Activated CD4-positive, alpha-beta T cell treated with anti-CD3 and anti-CD28 coated beads, Interleukin-2, amount 10 ng/mL, durations not matched to agents 7 days and 5 days (primary cell): Measurements from ENCODE around the gene TMEM273. TPM values are rescaled to one million over a fixed set of nuclear protein-coding genes. Genes with fewer than 3 reads are reported as not detected.

ENCODE experiments used
- CTCF ChIA-PET: fragments of 350-600 bp; sonication (Branson Sonifier 250); formaldehyde crosslinking; loops from one replicate; lab custom pipeline; 2021; ENCODE audit warnings: antibody characterized with exemption; lab: Charles Lee
- POLR2A ChIA-PET: fragments of 350-600 bp; sonication (Branson Sonifier 250); formaldehyde crosslinking; loops from one replicate; lab custom pipeline; 2021; ENCODE audit warnings: antibody characterized with exemption; lab: Charles Lee
- DNase-seq: peaks from one replicate; pipeline ENCODE4 v3.0.0-alpha.2; 2020
- H3K27ac Mint-ChIP-seq: one replicate; pipeline ENCODE4 v1.8.0; 2021; ENCODE audit warnings: mild to moderate bottlenecking, moderate library complexity, mixed read lengths
- H3K27me3 Mint-ChIP-seq: one replicate; pipeline ENCODE4 v1.8.0; 2021; ENCODE audit warnings: mixed read lengths
- H3K36me3 Mint-ChIP-seq: one replicate; pipeline ENCODE4 v1.8.0; 2021; ENCODE audit warnings: low read depth, mixed read lengths
- H3K4me1 Mint-ChIP-seq: one replicate; pipeline ENCODE4 v1.8.0; 2021; ENCODE audit warnings: mixed read lengths
- H3K4me3 Mint-ChIP-seq: one replicate; pipeline ENCODE4 v1.8.0; 2021; ENCODE audit warnings: mild to moderate bottlenecking, moderate library complexity, mixed read lengths
- H3K9me3 Mint-ChIP-seq: one replicate; pipeline ENCODE4 v1.8.0; 2021; ENCODE audit warnings: mixed read lengths
- total RNA-seq, 2 experiments: library from RNA; stranded (reverse); gene quantifications; one replicate each; pipeline ENCODE4 v1.2.3, GENCODE V29; 2021

TMEM273 gene
- total RNA-seq, 2 experiments from 2014 or later = 12.5 to 14.0 TPM

DNA sequence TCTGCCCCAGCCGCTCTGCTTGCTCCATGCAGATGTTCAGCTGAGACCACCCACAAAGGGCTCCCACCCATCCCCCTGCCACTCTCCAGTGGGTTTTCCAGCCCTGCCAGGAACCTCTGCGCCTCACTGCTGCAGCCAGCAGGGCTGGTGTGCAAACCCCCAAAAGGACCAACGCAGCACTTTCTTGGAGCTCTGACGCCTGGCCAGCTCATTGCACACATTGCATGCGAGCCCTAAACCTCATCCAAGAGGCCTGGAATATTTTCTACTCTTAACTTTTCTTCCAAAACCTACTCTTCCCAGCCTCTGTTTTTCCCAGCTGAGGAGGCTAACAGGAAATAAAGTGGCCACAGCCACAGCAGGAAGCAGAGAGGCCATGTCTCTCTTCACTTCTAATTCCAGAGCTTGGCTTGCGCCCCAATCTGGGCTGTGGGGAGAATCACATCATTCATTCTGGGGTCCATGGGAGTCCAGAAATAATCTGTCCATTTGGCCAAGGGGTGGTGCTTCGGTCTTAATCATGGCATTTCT, 49.8 kb downstream of the TMEM273 start:
- H3K27me3 Mint-ChIP-seq = peaks cover 17% of the 10 kb centered on the region
- no peaks in the 10 kb centered on the region for H3K9me3 Mint-ChIP-seq
- CTCF ChIA-PET = interaction anchor here (0.6 kb wide), 1 partner anchor 522 kb away, joined by 3 read pairs; no protein-coding TSS in a partner anchor
- no peak overlapping the region for H3K27ac Mint-ChIP-seq
- POLR2A ChIA-PET = no interaction called here
- H3K4me1 Mint-ChIP-seq = no peaks in the 10 kb centered on the region
- H3K4me3 Mint-ChIP-seq = no peak overlapping the region
- H3K36me3 Mint-ChIP-seq = no peaks in the 10 kb centered on the region
- DNase-seq = no peak

- CTCF ChIA-PET = no interaction called here
- no peak overlapping the region for H3K4me3 Mint-ChIP-seq
- H3K9me3 Mint-ChIP-seq = no peaks in the 10 kb centered on the region
- POLR2A ChIA-PET = no interaction called here
- no peaks in the 10 kb centered on the region for H3K36me3 Mint-ChIP-seq
- no peaks in the 10 kb centered on the region for H3K4me1 Mint-ChIP-seq
- H3K27ac Mint-ChIP-seq = no peak overlapping the region
- H3K27me3 Mint-ChIP-seq = peaks cover 17% of the 10 kb centered on the region
- no peak for DNase-seq
These were observed 51.7 kb downstream of the TMEM273 start for GRCh38 chr10:49136525-49136924.

DNA sequence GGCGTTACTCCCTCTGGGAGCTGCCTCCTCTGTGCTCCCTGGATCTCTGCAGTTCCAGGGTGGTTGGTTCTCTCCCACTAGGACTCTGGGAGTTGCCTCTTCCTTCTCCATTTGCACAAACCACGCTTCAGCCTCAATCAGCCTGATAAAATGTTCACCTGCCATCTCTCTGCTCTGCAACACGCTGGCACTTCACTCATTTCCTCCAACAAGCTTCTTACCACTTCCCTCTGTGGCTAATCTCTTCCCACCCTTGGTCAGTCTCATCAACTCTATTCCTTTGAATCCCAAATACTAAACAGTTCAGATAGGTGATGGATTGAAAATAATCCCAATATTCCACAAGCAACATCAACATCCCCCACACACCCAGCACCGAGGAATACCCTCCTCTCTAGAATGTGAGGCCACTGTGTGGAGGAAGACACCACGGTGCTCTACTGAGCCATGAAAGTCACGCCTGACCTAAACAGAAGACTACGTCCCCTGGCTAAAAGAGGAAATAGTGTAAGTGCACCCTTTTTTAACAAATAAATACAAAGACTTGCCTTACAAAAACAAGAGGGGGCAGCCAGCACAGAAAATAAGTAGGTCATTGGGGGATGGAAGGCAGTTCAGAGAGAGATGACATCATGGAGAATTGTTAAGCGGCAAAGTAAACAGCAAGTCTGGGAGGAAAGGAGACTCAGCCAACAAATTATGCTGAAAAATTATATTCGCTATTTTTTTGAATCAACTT, 52.4 kb downstream of the TMEM273 start:
- H3K4me3 Mint-ChIP-seq = no peak overlapping the region
- DNase-seq = no peak
- no peaks in the 10 kb centered on the region for H3K36me3 Mint-ChIP-seq
- no peaks in the 10 kb centered on the region for H3K4me1 Mint-ChIP-seq
- POLR2A ChIA-PET = no interaction called here
- no peak overlapping the region for H3K27ac Mint-ChIP-seq
- CTCF ChIA-PET = no interaction called here
- H3K9me3 Mint-ChIP-seq = no peaks in the 10 kb centered on the region
- peaks cover 17% of the 10 kb centered on the region for H3K27me3 Mint-ChIP-seq

DNA sequence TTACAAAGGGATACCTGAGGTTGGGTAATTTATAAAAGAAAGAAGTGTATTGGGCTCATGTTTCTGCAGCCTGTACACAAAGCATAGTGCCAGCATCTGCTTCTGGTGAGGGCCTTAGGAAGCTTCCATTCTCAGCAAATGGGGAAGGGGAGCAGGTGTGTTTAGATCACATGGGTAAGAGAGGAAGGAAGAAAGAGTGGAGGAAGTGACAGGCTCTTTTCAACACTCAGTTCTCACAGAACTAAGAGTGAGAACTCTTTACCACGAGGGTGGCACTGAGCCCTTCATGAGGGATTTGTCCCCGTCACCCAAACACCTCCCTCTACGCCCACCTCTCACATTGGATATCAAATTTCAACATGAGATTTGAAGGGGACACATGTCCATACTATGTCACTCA, 53.9 kb downstream of the TMEM273 start:
- Mint-ChIP-seq H3K4me3 (no peak overlapping the region), H3K9me3 (no peaks in the 10 kb centered on the region)
- DNase-seq = no peak

DNA sequence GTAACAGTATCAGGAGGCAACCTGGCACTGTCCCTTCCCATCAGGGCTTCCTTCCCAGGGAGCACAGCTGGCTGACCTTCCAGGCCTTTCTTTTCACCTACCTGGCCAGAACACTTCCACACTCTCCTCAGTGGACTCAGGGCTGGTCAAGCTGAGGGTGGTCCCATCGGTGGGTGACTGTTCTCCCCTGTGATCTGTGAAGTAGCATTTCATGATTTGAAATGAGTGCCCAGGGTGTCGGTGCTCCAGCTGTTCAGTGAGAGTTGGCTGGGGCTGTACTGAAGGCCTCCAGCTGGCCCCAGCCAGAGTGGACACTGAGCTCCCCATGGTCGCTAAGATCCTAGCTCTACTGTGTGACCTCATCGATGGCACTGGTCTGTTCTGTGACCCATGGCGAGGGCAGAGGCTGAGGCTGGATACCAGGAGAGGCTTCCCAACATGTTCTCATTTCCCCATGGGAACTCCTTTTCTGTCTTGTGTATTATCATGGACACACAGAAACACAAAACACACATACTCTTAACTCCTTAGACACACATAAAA, 54.4 kb downstream of the TMEM273 start, which contains the start of gene FAM170B:
Gene FAM170B, minus strand, starts transcription at position 316 of the 543 bp plus-strand sequence. Its CDS starts 103 bp downstream, at position 213.
- peaks cover 17% of the 10 kb centered on the region for H3K27me3 Mint-ChIP-seq
- CTCF ChIA-PET = no interaction called here
- POLR2A ChIA-PET = no interaction called here
- no peak for DNase-seq
- no peaks in the 10 kb centered on the region for H3K4me1 Mint-ChIP-seq
- H3K9me3 Mint-ChIP-seq = no peaks in the 10 kb centered on the region
- no peaks in the 10 kb centered on the region for H3K36me3 Mint-ChIP-seq
- no peak within 1 kb of the TSS for H3K27ac Mint-ChIP-seq
- no peak within 1 kb of the TSS for H3K4me3 Mint-ChIP-seq

More for the DNA sequence above, 53.9 kb downstream of the TMEM273 start:
- Mint-ChIP-seq H3K27me3 (peaks cover 17% of the 10 kb centered on the region), H3K36me3 (no peaks in the 10 kb centered on the region), H3K27ac (no peak overlapping the region), H3K4me1 (no peaks in the 10 kb centered on the region)
- ChIA-PET CTCF (no interaction called here), POLR2A (no interaction called here)

GRCh38 chr10:49132362-49132737, 55.8 kb downstream of the TMEM273 start:
- peaks cover 15% of the 10 kb centered on the region for H3K27me3 Mint-ChIP-seq
- POLR2A ChIA-PET = no interaction called here
- CTCF ChIA-PET = no interaction called here

DNA sequence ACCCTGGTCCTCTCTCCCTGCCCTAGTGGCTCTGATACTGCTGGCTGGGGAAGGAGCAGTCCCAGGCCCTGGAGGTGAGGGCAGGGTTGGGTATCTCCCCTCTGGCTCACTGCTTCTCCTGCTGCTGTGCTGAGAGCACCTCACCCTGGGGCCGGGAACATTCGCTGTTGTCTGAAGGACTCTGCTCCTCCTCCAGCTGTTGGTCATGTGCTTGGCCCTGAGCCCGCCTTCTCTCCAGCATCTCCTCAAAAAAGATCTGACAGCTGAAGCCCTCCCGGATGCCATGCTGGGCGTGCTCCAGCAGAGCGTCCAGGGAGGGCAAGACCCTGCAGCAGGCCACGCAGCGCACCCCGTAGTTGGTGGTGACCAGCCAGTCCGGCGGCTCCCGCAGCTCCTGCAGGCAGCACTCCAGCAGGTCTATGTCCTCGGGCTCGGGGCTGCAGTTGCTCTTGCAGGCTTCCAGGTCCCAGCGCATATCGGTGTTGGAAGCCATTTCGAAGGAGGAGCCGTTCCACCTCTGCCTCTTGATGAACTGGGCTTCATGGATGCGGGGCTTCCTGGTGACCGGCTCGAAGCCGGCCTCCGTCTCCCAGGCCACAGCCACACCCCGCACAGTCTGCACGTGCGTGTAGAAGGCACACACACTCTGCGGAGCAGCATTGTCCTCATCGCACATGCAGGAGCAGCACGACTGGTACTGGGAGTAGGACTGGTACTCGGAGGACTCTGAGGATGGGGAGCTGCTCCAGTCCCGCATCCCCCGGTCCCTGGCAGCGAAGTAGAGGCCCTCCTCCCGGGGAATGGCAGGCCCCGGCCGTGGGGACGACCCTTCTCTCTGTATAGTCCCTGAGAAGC, 56.5 kb downstream of the TMEM273 start:
- POLR2A ChIA-PET = no interaction called here
- no peak for DNase-seq
- peaks cover 10% of the 10 kb centered on the region for H3K27me3 Mint-ChIP-seq
- H3K4me1 Mint-ChIP-seq = no peaks in the 10 kb centered on the region
- no peak overlapping the region for H3K27ac Mint-ChIP-seq
- CTCF ChIA-PET = no interaction called here
- H3K36me3 Mint-ChIP-seq = no peaks in the 10 kb centered on the region
- H3K9me3 Mint-ChIP-seq = no peaks in the 10 kb centered on the region
- no peak overlapping the region for H3K4me3 Mint-ChIP-seq

More at GRCh38 chr10:49132362-49132737, 55.8 kb downstream of the TMEM273 start:
- no peak for DNase-seq
- Mint-ChIP-seq H3K9me3 (no peaks in the 10 kb centered on the region), H3K4me3 (no peak overlapping the region), H3K4me1 (no peaks in the 10 kb centered on the region), H3K27ac (no peak overlapping the region), H3K36me3 (no peaks in the 10 kb centered on the region)

DNA sequence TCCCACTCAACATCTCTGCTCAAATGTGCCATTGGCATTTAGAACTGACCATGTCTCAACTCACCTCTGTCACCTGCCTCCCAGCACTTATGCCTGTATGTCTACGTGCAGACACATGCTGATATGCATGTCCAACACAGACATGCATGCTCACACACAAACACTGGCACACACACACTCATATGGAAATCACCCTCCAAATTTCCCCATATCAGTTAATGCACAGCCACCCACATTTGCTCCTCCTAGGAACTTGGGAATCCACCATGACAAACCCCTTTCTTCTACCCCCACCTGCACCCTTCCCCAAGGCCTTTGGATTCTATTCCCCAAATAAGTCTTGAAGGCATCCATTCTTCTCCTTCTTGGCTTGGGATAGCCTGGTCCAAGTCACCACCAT, 58.8 kb downstream of the TMEM273 start:
- DNase-seq = no peak
- Mint-ChIP-seq H3K4me3 (no peak overlapping the region), H3K27ac (no peak overlapping the region), H3K36me3 (no peaks in the 10 kb centered on the region), H3K27me3 (peaks cover 8% of the 10 kb centered on the region), H3K9me3 (no peaks in the 10 kb centered on the region), H3K4me1 (no peaks in the 10 kb centered on the region)
- ChIA-PET POLR2A (no interaction called here), CTCF (no interaction called here)

- ChIA-PET CTCF (no interaction called here), POLR2A (no interaction called here)
- Mint-ChIP-seq H3K36me3 (no peaks in the 10 kb centered on the region), H3K4me1 (no peaks in the 10 kb centered on the region), H3K9me3 (no peaks in the 10 kb centered on the region), H3K27me3 (peaks cover 6% of the 10 kb centered on the region), H3K27ac (no peak overlapping the region), H3K4me3 (no peak overlapping the region)
- DNase-seq = no peak
These were observed 59.3 kb downstream of the TMEM273 start for GRCh38 chr10:49128854-49129253.

DNA sequence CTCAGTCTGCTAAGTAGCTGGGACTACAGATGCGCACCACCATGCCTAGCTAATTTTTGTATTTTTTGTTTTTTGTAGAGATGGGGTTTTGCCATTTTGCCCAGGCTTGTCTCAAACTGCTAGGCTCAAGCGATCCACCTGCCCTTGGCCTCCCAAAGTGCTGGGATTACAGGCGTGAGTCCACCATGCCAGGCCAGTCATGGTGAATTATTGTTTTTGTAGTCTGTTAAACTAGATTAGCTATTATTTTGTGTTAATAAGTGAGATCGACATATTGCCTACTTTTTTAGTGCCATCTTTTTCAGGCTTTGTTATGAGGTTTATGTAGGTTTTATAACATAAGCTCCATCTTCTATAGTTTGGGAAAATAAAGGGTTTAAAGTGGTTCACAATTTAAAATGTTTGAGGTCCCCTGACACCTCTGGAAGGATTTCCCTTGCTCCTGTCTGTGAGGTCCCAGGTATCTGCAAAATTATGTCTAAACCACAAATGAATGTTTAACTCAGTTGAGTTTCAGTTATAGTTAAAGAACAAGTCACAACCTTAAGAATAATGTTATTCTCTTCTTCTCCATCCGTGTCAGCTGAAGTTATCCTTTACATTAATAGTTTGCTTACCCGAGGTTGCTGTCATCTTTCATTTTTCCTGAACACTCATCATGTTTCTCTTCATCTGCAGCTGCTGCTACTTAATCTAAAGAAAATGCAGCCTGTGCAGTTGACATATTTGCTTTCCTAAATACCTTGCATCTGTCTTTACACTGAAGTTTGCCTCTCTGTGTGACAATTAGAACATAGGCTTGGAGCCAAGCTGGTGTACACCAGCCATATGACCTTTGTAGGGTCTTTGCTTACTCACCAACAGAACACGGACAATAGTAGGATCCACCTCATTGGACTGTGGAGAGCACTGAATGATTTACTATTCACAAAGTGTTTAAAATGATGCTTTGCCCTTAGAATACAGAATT, 63.9 kb downstream of the TMEM273 start:
- no peak overlapping the region for H3K27ac Mint-ChIP-seq
- no peaks in the 10 kb centered on the region for H3K36me3 Mint-ChIP-seq
- no peaks in the 10 kb centered on the region for H3K4me1 Mint-ChIP-seq
- no peak for DNase-seq
- no peaks in the 10 kb centered on the region for H3K9me3 Mint-ChIP-seq
- H3K4me3 Mint-ChIP-seq = no peak overlapping the region
- H3K27me3 Mint-ChIP-seq = peaks cover 28% of the 10 kb centered on the region
- CTCF ChIA-PET = no interaction called here
- POLR2A ChIA-PET = no interaction called here

GRCh38 chr10:49120911-49121310, 67.3 kb downstream of the TMEM273 start:
- Mint-ChIP-seq H3K36me3 (no peaks in the 10 kb centered on the region), H3K4me1 (peaks cover 5% of the 10 kb centered on the region), H3K27ac (no peak overlapping the region), H3K9me3 (no peaks in the 10 kb centered on the region), H3K4me3 (no peak overlapping the region), H3K27me3 (peaks cover 42% of the 10 kb centered on the region)
- CTCF ChIA-PET = no interaction called here
- POLR2A ChIA-PET = no interaction called here
- DNase-seq = no peak

DNA sequence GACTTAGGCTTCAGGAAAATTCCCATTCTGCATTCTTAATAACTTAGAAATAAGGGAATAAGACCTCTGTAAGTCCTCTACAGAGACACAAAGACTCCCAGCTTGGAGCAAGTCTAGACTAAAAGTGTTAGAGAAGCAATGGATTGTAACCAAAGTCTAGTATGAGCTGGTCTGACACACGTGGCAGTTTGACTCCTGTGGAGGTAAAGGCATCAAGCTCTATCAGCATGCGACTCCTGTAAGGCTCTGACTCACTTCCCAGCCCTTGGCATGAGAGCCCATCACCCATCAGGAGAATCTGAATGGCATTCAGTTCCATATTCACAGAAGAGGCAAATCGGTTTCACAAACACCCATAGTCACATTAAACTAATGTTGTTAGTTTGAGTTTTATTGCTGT, 68.4 kb downstream of the TMEM273 start:
- ChIA-PET CTCF (no interaction called here), POLR2A (no interaction called here)
- Mint-ChIP-seq H3K27ac (no peak overlapping the region), H3K27me3 (peaks cover 47% of the 10 kb centered on the region), H3K36me3 (no peaks in the 10 kb centered on the region), H3K9me3 (no peaks in the 10 kb centered on the region), H3K4me3 (no peak overlapping the region), H3K4me1 (peaks cover 6% of the 10 kb centered on the region)
- DNase-seq = no peak
